ENCODE data around the gene QPRT. TPM values are rescaled to one million over a fixed set of nuclear protein-coding genes. Genes with fewer than 3 reads are reported as not detected.

The QPRT gene
- total and polyA plus RNA-seq, 4 donors = 79.4 to 143 (median 100) TPM

DNA sequence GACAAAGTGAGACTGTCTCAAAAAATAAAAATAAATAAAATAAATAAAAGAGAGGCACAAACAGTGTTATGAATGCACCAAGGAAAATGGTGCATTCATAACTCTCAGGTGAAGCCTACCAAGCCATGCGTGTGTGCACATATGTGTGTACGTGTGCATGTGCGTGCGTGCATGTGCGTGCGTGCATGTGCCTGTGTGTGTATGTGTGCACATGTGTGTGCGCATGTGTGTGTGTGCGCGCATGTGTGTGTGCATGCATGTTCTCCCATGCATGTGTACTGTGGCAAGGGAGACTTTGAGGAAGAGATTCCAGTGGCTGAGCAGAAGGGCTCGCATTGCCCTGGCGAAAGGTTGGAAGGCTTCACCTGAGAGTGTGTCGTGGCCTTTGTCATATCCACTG, 11.2 kb upstream of the QPRT start:
- H3K27me3 ChIP-seq (ENCODE audit: control insufficient read depth in 4 of 4, insufficient read depth in 4 of 4, low read length in 3 of 4) = no peaks in the 10 kb centered on the region
- H3K36me3 ChIP-seq (ENCODE audit: control insufficient read depth in 4 of 4, insufficient read depth in 3 of 4, low read depth in 1 of 4, low read length in 3 of 4) = no peaks in the 10 kb centered on the region
- 97% methylated on average over 12 of the region's 12 CpGs for WGBS
- no peak overlapping the region for H3K27ac ChIP-seq (ENCODE audit: low read depth in 1 of 2, low read length in 2 of 2)
- no peaks in the 10 kb centered on the region for H3K4me1 ChIP-seq (ENCODE audit: control insufficient read depth in 4 of 4, insufficient read depth in 4 of 4, low read length in 3 of 4)
- H3K9ac ChIP-seq (ENCODE audit: low read depth in 1 of 2, low read length in 2 of 2) = no peak overlapping the region
- TF ChIP-seq YY1 (IDR thresholded peaks at IDR 0.05) = no peak
- no peak for TF ChIP-seq HNF4A (conservative IDR thresholded peaks at IDR 0.05)
- no peak for TF ChIP-seq FOXA1 (IDR thresholded peaks at IDR 0.05)
- no peak for TF ChIP-seq TAF1 (conservative IDR thresholded peaks at IDR 0.05)
- TF ChIP-seq EGR1 (IDR thresholded peaks at IDR 0.05; ENCODE audit: low read depth in 2 of 2) = no peak
- TF ChIP-seq SP1 (IDR thresholded peaks at IDR 0.05) = no peak
- TF ChIP-seq GABPA (IDR thresholded peaks at IDR 0.05 in 1 of 2, conservative IDR thresholded peaks at IDR 0.05 in 1 of 2) = no peak
- no peak for TF ChIP-seq NR2F2 (IDR thresholded peaks at IDR 0.05)
- no peaks in the 10 kb centered on the region for H3K9me3 ChIP-seq (ENCODE audit: control insufficient read depth in 4 of 4, low read length in 3 of 4)
- DNase-seq (ENCODE audit: low spot score) = no peak
- no peak overlapping the region for H3K4me3 ChIP-seq (ENCODE audit: low read depth in 1 of 3, low read length in 3 of 3)

DNA sequence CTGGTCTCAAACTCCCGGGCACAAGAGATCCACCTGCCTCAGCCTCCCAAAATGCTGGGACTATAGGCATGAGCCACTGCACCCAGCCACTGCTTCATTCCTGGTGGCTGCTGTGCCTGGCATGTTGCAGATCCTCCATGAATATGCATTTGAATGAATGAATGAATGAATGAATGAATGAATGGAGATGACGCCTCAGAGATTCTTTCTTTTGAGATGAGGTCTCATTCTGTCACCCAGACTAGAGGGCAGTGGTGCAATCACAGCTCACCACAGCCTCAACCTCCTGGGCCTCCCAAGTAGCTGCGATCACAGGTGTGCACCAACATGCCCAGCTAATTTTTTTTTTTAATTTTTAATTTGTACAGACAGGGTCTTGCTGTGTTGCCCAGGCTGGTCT, 10.7 kb upstream of the QPRT start:
- TF ChIP-seq RAD21 (IDR thresholded peaks at IDR 0.05) (no peak), TAF1 (conservative IDR thresholded peaks at IDR 0.05) (no peak)
- Histone ChIP-seq H3K27ac (ENCODE audit: low read depth in 1 of 2, low read length in 2 of 2) (no peak overlapping the region), H3K9ac (ENCODE audit: low read depth in 1 of 2, low read length in 2 of 2) (no peak overlapping the region), H3K27me3 (ENCODE audit: control insufficient read depth in 4 of 4, insufficient read depth in 4 of 4, low read length in 3 of 4) (no peaks in the 10 kb centered on the region), H3K4me3 (ENCODE audit: low read depth in 1 of 3, low read length in 3 of 3) (no peak overlapping the region), H3K4me1 (ENCODE audit: control insufficient read depth in 4 of 4, insufficient read depth in 4 of 4, low read length in 3 of 4) (no peaks in the 10 kb centered on the region), H3K36me3 (ENCODE audit: control insufficient read depth in 4 of 4, insufficient read depth in 3 of 4, low read depth in 1 of 4, low read length in 3 of 4) (no peaks in the 10 kb centered on the region), H3K9me3 (ENCODE audit: control insufficient read depth in 4 of 4, low read length in 3 of 4) (no peaks in the 10 kb centered on the region)
- 88% methylated on average over 3 of the region's 3 CpGs for WGBS
- no peak for DNase-seq (ENCODE audit: low spot score)

DNA sequence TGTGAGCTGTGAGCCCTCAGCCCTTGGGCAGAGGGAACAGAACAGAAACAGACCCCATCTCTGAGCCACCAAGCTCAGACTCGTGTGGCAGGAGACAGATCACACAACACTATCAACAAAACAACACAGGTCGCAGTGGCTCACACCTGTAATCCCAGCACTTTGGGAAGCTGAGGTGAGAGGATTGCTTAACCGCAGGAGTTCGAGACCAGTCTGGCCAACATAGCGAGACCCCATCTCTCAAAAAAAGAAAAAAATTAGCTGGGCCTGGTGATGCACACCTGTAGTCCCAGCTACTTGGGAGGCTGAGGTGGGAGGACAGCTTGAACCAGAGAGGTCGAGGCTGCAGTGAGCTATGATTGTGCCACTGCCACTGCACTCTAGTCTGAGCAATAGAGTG, 5.5 kb upstream of the QPRT start:
- H3K27ac ChIP-seq (ENCODE audit: low read depth in 1 of 2, low read length in 2 of 2) = no peak overlapping the region

DNA sequence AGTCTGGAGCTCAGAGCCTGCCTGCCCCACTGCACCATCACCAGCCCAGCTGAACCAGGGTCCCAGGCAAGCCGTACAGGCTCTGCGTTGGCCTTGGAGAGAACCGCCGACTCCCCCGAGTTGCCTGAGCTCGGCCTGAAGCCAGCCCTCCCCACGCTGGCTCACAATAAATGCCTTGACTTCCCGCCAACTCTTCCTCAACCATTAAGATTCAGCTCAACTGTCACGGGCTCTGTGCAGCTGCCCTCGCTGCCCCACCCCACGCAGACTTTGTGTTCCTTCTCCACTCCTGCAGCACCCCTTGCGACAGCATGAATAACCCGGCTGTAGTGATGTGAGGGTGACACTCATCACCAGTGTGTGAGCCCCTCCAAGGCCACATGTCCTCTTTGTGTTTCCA, 4.8 kb upstream of the QPRT start:
- Histone ChIP-seq H3K36me3 (ENCODE audit: control insufficient read depth in 4 of 4, insufficient read depth in 3 of 4, low read depth in 1 of 4, low read length in 3 of 4) (no peaks in the 10 kb centered on the region), H3K9me3 (ENCODE audit: control insufficient read depth in 4 of 4, low read length in 3 of 4) (no peaks in the 10 kb centered on the region), H3K4me3 (ENCODE audit: low read depth in 1 of 3, low read length in 3 of 3) (no peak overlapping the region), H3K4me1 (ENCODE audit: control insufficient read depth in 4 of 4, insufficient read depth in 4 of 4, low read length in 3 of 4) (peaks cover 0 to 7% (median 5%) of the 10 kb centered on the region in 4 donors), H3K9ac (ENCODE audit: low read depth in 1 of 2, low read length in 2 of 2) (no peak overlapping the region), H3K27me3 (ENCODE audit: control insufficient read depth in 4 of 4, insufficient read depth in 4 of 4, low read length in 3 of 4) (no peaks in the 10 kb centered on the region), H3K27ac (ENCODE audit: low read depth in 1 of 2, low read length in 2 of 2) (no peak overlapping the region)
- 76% methylated on average over 13 of the region's 13 CpGs for WGBS
- no peak for DNase-seq (ENCODE audit: low spot score)
- TF ChIP-seq, protein P1, sequence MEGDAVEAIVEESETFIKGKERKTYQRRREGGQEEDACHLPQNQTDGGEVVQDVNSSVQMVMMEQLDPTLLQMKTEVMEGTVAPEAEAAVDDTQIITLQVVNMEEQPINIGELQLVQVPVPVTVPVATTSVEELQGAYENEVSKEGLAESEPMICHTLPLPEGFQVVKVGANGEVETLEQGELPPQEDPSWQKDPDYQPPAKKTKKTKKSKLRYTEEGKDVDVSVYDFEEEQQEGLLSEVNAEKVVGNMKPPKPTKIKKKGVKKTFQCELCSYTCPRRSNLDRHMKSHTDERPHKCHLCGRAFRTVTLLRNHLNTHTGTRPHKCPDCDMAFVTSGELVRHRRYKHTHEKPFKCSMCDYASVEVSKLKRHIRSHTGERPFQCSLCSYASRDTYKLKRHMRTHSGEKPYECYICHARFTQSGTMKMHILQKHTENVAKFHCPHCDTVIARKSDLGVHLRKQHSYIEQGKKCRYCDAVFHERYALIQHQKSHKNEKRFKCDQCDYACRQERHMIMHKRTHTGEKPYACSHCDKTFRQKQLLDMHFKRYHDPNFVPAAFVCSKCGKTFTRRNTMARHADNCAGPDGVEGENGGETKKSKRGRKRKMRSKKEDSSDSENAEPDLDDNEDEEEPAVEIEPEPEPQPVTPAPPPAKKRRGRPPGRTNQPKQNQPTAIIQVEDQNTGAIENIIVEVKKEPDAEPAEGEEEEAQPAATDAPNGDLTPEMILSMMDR (IDR thresholded peaks at IDR 0.05; ENCODE audit: low read depth, low read length, missing input control) = no peak
- TF ChIP-seq EGR1 (IDR thresholded peaks at IDR 0.05; ENCODE audit: low read depth in 2 of 2) (no peak), YY1 (IDR thresholded peaks at IDR 0.05) (no peak), SP1 (IDR thresholded peaks at IDR 0.05) (no peak), NR2F2 (IDR thresholded peaks at IDR 0.05) (no peak), TAF1 (conservative IDR thresholded peaks at IDR 0.05) (no peak), HNF4A (conservative IDR thresholded peaks at IDR 0.05) (no peak), GABPA (IDR thresholded peaks at IDR 0.05 in 1 of 2, conservative IDR thresholded peaks at IDR 0.05 in 1 of 2) (no peak), FOXA2 (IDR thresholded peaks at IDR 0.05) (no peak), JUND (IDR thresholded peaks at IDR 0.05) (no peak), FOXA1 (IDR thresholded peaks at IDR 0.05) (no peak)
- TF ChIP-seq, protein P2, sequence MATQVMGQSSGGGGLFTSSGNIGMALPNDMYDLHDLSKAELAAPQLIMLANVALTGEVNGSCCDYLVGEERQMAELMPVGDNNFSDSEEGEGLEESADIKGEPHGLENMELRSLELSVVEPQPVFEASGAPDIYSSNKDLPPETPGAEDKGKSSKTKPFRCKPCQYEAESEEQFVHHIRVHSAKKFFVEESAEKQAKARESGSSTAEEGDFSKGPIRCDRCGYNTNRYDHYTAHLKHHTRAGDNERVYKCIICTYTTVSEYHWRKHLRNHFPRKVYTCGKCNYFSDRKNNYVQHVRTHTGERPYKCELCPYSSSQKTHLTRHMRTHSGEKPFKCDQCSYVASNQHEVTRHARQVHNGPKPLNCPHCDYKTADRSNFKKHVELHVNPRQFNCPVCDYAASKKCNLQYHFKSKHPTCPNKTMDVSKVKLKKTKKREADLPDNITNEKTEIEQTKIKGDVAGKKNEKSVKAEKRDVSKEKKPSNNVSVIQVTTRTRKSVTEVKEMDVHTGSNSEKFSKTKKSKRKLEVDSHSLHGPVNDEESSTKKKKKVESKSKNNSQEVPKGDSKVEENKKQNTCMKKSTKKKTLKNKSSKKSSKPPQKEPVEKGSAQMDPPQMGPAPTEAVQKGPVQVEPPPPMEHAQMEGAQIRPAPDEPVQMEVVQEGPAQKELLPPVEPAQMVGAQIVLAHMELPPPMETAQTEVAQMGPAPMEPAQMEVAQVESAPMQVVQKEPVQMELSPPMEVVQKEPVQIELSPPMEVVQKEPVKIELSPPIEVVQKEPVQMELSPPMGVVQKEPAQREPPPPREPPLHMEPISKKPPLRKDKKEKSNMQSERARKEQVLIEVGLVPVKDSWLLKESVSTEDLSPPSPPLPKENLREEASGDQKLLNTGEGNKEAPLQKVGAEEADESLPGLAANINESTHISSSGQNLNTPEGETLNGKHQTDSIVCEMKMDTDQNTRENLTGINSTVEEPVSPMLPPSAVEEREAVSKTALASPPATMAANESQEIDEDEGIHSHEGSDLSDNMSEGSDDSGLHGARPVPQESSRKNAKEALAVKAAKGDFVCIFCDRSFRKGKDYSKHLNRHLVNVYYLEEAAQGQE (IDR thresholded peaks at IDR 0.05) = no peak
- TF ChIP-seq, protein P3, sequence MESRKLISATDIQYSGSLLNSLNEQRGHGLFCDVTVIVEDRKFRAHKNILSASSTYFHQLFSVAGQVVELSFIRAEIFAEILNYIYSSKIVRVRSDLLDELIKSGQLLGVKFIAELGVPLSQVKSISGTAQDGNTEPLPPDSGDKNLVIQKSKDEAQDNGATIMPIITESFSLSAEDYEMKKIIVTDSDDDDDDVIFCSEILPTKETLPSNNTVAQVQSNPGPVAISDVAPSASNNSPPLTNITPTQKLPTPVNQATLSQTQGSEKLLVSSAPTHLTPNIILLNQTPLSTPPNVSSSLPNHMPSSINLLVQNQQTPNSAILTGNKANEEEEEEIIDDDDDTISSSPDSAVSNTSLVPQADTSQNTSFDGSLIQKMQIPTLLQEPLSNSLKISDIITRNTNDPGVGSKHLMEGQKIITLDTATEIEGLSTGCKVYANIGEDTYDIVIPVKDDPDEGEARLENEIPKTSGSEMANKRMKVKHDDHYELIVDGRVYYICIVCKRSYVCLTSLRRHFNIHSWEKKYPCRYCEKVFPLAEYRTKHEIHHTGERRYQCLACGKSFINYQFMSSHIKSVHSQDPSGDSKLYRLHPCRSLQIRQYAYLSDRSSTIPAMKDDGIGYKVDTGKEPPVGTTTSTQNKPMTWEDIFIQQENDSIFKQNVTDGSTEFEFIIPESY (IDR thresholded peaks at IDR 0.05) = no peak

More for the DNA sequence above, 5.5 kb upstream of the QPRT start:
- no peak overlapping the region for H3K9ac ChIP-seq (ENCODE audit: low read depth in 1 of 2, low read length in 2 of 2)
- H3K4me3 ChIP-seq (ENCODE audit: low read depth in 1 of 3, low read length in 3 of 3) = no peak overlapping the region
- 94% methylated on average over 6 of the region's 6 CpGs for WGBS
- H3K9me3 ChIP-seq (ENCODE audit: control insufficient read depth in 4 of 4, low read length in 3 of 4) = no peaks in the 10 kb centered on the region
- H3K36me3 ChIP-seq (ENCODE audit: control insufficient read depth in 4 of 4, insufficient read depth in 3 of 4, low read depth in 1 of 4, low read length in 3 of 4) = no peaks in the 10 kb centered on the region
- H3K27me3 ChIP-seq (ENCODE audit: control insufficient read depth in 4 of 4, insufficient read depth in 4 of 4, low read length in 3 of 4) = no peaks in the 10 kb centered on the region
- TF ChIP-seq JUND (IDR thresholded peaks at IDR 0.05) (no peak), EGR1 (IDR thresholded peaks at IDR 0.05; ENCODE audit: low read depth in 2 of 2) (no peak), GABPA (IDR thresholded peaks at IDR 0.05 in 1 of 2, conservative IDR thresholded peaks at IDR 0.05 in 1 of 2) (no peak), TAF1 (conservative IDR thresholded peaks at IDR 0.05) (no peak), NR2F2 (IDR thresholded peaks at IDR 0.05) (no peak), HNF4G (IDR thresholded peaks at IDR 0.05) (no peak)
- TF ChIP-seq, protein P4, sequence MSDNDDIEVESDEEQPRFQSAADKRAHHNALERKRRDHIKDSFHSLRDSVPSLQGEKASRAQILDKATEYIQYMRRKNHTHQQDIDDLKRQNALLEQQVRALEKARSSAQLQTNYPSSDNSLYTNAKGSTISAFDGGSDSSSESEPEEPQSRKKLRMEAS (IDR thresholded peaks at IDR 0.05) = no peak
- peaks cover 0 to 4% (median under 1%) of the 10 kb centered on the region in 4 donors for H3K4me1 ChIP-seq (ENCODE audit: control insufficient read depth in 4 of 4, insufficient read depth in 4 of 4, low read length in 3 of 4)
- no peak for DNase-seq (ENCODE audit: low spot score)

Measured in liver (tissue), 9 donors.